ENCODE results near the gene P4HA3. TPM values are rescaled to one million over a fixed set of nuclear protein-coding genes. Genes with fewer than 3 reads are reported as not detected.

The P4HA3 gene
- total RNA-seq, 1 experiment from 2014 or later = 0.91 TPM

- Histone ChIP-seq H4K20me1 (ENCODE audit: insufficient read depth) (no peaks in the 10 kb centered on the region), H2AFZ (ENCODE audit: low read depth, low read length, poor library complexity, severe bottlenecking) (no peak overlapping the region), H3K9me2 (ENCODE audit: insufficient read depth) (no peaks in the 10 kb centered on the region), H3K9ac (ENCODE audit: low read length) (no peak overlapping the region), H3K36me3 (ENCODE audit: control insufficient read depth in 1 of 2, insufficient read depth in 2 of 2, low read length in 2 of 2) (no peaks in the 10 kb centered on the region), H3K9me3 (ENCODE audit: control insufficient read depth in 1 of 2, insufficient read depth in 1 of 2, low read depth in 1 of 2, low read length in 2 of 2) (no peaks in the 10 kb centered on the region), H3K27me3 (ENCODE audit: insufficient read depth, low read length) (no peaks in the 10 kb centered on the region), H3K4me1 (ENCODE audit: control insufficient read depth in 1 of 2, insufficient read depth in 2 of 2, low read length in 2 of 2) (no peaks in the 10 kb centered on the region), H3K4me3 (replicated peaks in 1 of 2; ENCODE audit: low read depth in 1 of 2, low read length in 2 of 2) (no peak overlapping the region), H3K79me2 (ENCODE audit: insufficient read depth, low read length) (no peaks in the 10 kb centered on the region), H3K4me2 (ENCODE audit: low read length) (no peak overlapping the region), H3K27ac (ENCODE audit: low read depth, low read length) (no peak overlapping the region)
- CTCF ChIA-PET = no interaction called here
- intact Hi-C loops (cut with micrococcal nuclease) = no loop called here
- POLR2A ChIA-PET = no interaction called here
- TF ChIP-seq EGR1 (IDR thresholded peaks at IDR 0.05; ENCODE audit: low read depth) (no peak), SP1 (IDR thresholded peaks at IDR 0.05; ENCODE audit: low read depth) (no peak), ZNF274 (IDR thresholded peaks at IDR 0.05; ENCODE audit: low read depth, low read length) (no peak), TCF7L2 (IDR thresholded peaks at IDR 0.05; ENCODE audit: borderline replicate concordance, extremely low read depth, insufficient read depth, insufficient read length) (no peak), YY1 (IDR thresholded peaks at IDR 0.05; ENCODE audit: extremely low read depth, insufficient replicate concordance, low read depth, low read length) (no peak)
- BruUV-seq (replicated peaks) = no TSS peak
- no peak for ATAC-seq
- RAD21 ChIA-PET (ENCODE audit: low non-redundant PET in 1 of 2, low total read pairs in 2 of 2, uncharacterized antibody in 2 of 2, unreplicated experiment in 2 of 2) = no interaction called here
- DNase-seq (ENCODE audit: low read depth, low spot score) = no peak
Observed at GRCh38 chr11:74339619-74340018, 28.2 kb upstream of the P4HA3 start.

- no peaks in the 10 kb centered on the region for H3K27me3 ChIP-seq (ENCODE audit: insufficient read depth, low read length)
- no peak for TF ChIP-seq CBX3 (IDR thresholded peaks at IDR 0.05; ENCODE audit: low read depth)
- no peak for TF ChIP-seq MAX (IDR thresholded peaks at IDR 0.05)
- TF ChIP-seq POLR2A (IDR thresholded peaks at IDR 0.05; ENCODE audit: borderline replicate concordance, extremely low read depth, insufficient read depth, insufficient read length) = no peak
- TF ChIP-seq POLR2AphosphoS5 (IDR thresholded peaks at IDR 0.05; ENCODE audit: low read depth, low read length) = no peak
- no peak for TF ChIP-seq RAD21 (IDR thresholded peaks at IDR 0.05; ENCODE audit: low read depth)
- TF ChIP-seq TCF7L2 (IDR thresholded peaks at IDR 0.05; ENCODE audit: borderline replicate concordance, extremely low read depth, insufficient read depth, insufficient read length) = no peak
- TF ChIP-seq EGR1 (IDR thresholded peaks at IDR 0.05; ENCODE audit: low read depth) = no peak
- no peak for TF ChIP-seq SRF (IDR thresholded peaks at IDR 0.05; ENCODE audit: low read depth)
- no peak for TF ChIP-seq ELF1 (IDR thresholded peaks at IDR 0.05; ENCODE audit: borderline replicate concordance, low read depth)
- no peak for TF ChIP-seq ZBTB33 (IDR thresholded peaks at IDR 0.05; ENCODE audit: extremely low read depth, insufficient replicate concordance, low read length)
- no peak for TF ChIP-seq CTCF (IDR thresholded peaks at IDR 0.05 in 2 of 3, conservative IDR thresholded peaks at IDR 0.05 in 1 of 3; ENCODE audit: borderline replicate concordance in 1 of 3, insufficient read depth in 1 of 3, low read depth in 2 of 3, low read length in 2 of 3)
- TF ChIP-seq ATF3 (IDR thresholded peaks at IDR 0.05) = no peak
- no peak for TF ChIP-seq FOSL1 (IDR thresholded peaks at IDR 0.05; ENCODE audit: low read depth)
- DNase-seq (ENCODE audit: low read depth, low spot score) = no peak
- POLR2A ChIA-PET = no interaction called here
- no peaks in the 10 kb centered on the region for H3K36me3 ChIP-seq (ENCODE audit: control insufficient read depth in 1 of 2, insufficient read depth in 2 of 2, low read length in 2 of 2)
- no peaks in the 10 kb centered on the region for H3K9me3 ChIP-seq (ENCODE audit: control insufficient read depth in 1 of 2, insufficient read depth in 1 of 2, low read depth in 1 of 2, low read length in 2 of 2)
- H3K27ac ChIP-seq (ENCODE audit: low read depth, low read length) = no peak overlapping the region
- H3K9ac ChIP-seq (ENCODE audit: low read length) = no peak overlapping the region
- CTCF ChIA-PET = interaction anchor here (1.3 kb wide), 1 partner anchor 110 kb away, joined by 4 read pairs; no protein-coding TSS in a partner anchor
- ATAC-seq = no peak
- H3K9me2 ChIP-seq (ENCODE audit: insufficient read depth) = no peaks in the 10 kb centered on the region
- no TSS peak for BruUV-seq (replicated peaks)
- H3K4me2 ChIP-seq (ENCODE audit: low read length) = no peak overlapping the region
- H3K79me2 ChIP-seq (ENCODE audit: insufficient read depth, low read length) = no peaks in the 10 kb centered on the region
- no peak overlapping the region for H2AFZ ChIP-seq (ENCODE audit: low read depth, low read length, poor library complexity, severe bottlenecking)
- RAD21 ChIA-PET (ENCODE audit: low non-redundant PET in 1 of 2, low total read pairs in 2 of 2, uncharacterized antibody in 2 of 2, unreplicated experiment in 2 of 2) = no interaction called here
- H4K20me1 ChIP-seq (ENCODE audit: insufficient read depth) = no peaks in the 10 kb centered on the region
- intact Hi-C loops (cut with micrococcal nuclease) = no loop called here
- no peaks in the 10 kb centered on the region for H3K4me1 ChIP-seq (ENCODE audit: control insufficient read depth in 1 of 2, insufficient read depth in 2 of 2, low read length in 2 of 2)
- H3K4me3 ChIP-seq (replicated peaks in 1 of 2; ENCODE audit: low read depth in 1 of 2, low read length in 2 of 2) = no peak overlapping the region
Observed at GRCh38 chr11:74338963-74339362, 27.5 kb upstream of the P4HA3 start.
